D341Med (cell line): ENCODE data around the gene ARMC6.
"Not testable (repeated sequence)": the region's sequence is repeated elsewhere in the genome, so short reads cannot be mapped to it uniquely, and the experiment has no call there.

Source experiments
- DNase-seq: peaks from one replicate; pipeline ENCODE4 v3.0.0; 2012; ENCODE audit warnings: low spot score

The ARMC6 gene

GRCh38 chr19:19074196-19074882 lies 40.9 kb downstream of the ARMC6 start:
- DNase-seq = no peak

DNA sequence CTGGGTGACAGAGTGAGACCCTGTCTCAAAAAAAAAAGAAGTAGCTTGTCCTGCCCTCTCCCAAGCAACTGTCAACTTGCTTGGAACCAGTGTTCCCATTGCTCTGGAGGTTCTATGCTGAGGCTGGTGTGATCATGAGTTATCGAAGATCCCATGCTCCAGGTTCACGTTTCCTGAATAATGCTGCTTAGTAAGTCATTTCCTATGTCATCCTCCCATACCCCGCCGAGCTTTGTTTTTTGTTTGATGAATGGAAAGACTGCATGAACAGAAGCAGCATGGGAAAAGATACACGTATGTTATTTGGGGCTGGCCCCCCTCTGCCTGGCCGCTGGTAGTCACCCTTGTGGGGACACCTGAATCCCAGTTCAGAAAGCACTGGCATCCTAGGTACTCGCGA lies 41.7 kb downstream of the ARMC6 start:
- no peak for DNase-seq

DNA sequence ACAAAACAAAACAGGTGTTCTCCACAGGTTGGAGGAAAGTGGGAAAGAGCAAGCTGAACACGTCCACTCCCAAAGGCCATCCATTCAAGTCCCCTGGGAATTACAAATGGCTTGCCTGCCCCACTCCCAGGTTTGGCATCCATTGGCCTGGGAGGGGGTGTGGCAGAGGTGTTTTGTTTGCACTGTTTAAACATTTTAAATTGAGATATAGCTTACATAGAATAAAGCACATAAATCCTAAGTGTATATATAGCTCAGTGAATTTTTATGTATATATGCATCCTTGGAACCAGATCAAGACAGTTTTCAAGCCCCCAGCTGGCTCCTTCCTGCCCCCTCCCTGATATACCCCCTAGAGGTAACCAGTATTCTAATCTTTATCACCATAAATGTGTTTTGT lies 43.1 kb downstream of the ARMC6 start:
- no peak for DNase-seq

- DNase-seq = no peak
Measured at GRCh38 chr19:19077103-19077502, 43.7 kb downstream of the ARMC6 start.

DNA sequence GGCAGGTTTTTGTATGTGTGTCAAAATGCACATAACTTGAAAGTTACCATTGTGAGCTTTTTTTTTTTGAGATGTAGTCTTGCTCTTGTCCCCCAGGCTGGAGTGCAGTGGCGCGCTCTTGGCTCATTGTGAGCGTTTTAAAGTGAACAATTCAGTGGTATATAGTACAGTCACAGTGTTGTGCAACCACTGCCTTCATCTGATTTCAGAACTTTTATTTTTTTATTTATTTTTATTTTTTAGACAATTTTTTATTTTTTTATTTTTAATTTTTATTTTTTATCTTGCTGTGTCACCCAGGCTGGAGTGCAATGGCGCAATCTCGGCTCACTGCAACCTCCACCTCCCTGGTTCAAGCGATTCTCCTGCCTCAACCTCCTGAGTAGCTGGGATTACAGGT lies 45.4 kb downstream of the ARMC6 start:
- DNase-seq = no peak

GRCh38 chr19:19079571-19079970 lies 46.2 kb downstream of the ARMC6 start:
- no peak for DNase-seq

DNA sequence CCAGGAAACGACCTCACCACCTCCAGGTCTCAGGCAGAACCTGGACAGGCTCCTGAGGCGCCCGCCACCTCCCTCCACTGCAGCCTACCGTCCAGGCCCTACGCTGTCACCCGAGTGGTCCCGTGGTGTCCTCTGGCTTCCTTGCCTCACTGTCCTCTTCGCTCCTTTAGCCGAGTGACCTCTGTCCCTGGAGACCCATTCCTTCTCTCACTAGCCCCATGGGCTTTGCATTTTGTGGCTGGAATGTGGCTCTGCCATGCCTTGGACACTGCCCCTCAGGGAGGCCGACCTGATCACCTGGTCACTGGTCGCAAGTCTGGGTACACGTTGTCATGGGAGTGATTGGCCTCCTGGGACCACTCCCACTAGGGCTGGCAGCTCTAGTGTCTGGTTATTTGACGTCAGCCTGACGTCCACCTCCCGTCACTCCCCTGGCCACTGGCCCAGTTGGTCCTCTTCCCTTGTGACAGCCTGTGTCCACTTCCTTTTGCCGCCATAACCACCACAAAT lies 48.3 kb downstream of the ARMC6 start:
- no peak for DNase-seq

DNA sequence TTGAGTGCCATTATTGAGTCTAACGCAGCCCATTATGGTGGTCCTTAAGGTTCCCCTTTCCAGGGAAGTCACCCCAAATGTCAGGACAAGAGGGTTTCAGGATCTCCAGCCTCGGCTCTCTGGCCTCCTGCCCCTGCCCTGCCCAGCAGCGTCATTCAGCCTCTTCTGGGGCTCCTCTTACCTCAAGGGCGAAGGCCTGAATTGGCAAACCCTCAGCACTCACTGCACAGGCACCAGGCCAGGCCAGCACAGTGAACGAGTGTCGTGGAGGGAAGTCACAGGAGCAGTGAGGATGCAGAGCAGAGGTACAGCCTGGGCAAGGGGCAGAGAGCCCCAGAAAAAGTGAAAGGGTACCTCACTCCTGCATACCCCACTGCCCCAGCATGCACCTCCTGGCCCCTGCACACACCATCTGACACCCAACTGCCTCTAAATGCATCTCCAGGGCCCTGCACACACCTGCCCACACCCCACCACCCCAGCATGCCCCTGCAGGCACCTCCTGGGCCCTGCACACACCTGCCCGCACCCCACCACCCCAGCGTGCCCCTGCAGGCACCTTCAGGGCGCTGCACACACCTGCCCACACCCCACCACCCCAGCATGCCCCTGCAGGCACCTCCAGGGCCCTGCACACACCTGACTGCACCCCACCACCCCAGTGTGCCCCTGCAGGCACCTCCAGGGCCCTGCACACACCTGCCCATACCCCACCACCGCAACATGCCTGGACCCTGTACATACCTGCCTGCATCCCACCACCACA lies 50.2 kb downstream of the ARMC6 start:
- no peak for DNase-seq

DNA sequence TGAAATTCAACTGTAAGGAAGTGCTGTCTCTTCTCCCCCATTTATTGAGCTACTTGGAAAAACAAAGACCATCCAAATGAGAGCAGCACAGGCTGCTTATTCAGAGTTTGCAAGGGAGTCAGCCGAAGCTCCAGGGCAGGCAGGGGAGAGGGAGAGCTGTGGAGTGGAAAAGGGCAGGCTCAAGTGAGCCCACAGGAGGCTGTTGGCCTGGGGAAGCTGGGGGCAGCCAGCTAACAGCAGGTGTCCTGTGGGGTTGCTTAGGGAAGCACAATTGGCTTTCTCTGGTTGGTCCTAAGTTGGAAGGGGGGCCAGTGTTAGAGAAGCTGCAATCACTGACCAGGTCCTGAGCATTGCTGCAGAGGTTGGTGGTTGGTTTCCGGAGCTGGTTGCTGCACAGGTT lies 54.3 kb downstream of the ARMC6 start:
- DNase-seq = no peak

GRCh38 chr19:19094513-19094912 lies 61.1 kb downstream of the ARMC6 start:
- no peak for DNase-seq

DNA sequence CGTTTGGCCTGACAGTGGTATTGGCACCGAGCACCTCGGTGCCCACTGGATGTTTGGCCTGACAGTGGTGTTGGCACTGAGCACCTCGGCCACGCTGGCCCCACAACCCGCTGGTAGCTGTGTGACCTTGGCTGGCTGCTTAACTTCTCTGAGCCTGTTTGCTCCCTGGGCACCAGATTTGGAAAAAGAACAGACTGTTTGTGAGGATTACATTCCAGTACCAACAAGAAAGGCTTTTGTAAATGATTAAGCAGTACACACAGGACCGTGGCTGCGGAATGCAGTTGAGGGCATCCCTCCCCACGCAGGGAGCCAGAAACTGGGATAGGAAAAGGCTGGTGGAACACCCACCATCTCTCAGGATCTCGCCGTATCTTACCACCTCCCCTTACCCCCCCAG lies 62.3 kb downstream of the ARMC6 start:
- no peak for DNase-seq

DNA sequence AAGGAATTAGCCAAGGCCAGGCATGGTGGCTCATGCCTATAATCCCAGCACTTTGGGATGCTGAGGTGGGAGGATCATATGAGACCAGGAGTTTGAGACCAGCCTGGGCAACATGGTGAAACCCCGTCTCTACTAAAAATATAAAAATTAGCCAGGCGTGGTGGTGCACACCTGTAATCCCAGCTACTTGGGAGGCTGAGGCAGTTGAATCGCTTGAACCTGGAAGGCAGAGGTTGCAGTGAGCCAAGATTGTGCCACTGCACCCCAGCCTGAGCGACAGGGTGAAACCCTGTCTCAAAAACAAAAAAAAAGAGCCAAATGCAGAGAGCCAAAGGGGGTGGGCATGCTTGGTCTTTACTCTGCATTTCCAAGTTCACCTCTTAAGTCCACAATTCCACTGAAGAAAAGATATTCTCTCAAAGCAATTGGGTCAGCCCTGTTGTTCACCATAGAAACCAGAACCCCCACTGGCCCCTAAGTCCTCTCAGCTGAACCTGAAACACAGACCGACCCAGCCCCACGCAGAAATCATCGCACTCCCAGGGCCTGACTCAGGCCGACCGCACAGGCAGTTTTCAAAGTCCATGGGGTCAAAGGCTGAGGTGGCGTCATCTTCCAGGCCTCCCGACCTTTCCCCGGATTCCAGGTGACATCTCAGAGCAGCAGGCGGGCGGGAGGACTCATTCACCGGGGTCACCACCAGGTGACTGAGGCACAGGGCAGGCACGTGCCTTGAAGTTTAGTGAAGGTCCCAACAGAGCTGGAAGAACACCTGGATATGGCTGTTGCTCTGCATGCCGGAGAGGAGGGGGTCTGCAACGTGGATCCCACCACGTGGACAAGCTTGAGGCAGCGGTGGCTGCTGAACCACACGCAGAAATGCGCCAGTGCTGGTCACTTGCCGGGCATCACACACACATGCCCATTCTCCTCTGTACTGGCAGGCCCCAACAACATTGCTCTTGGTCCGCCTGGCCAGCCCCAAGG lies 63.5 kb downstream of the ARMC6 start:
- no peak for DNase-seq

- no peak for DNase-seq
Measured at GRCh38 chr19:19098084-19098702, 64.8 kb downstream of the ARMC6 start.

DNA sequence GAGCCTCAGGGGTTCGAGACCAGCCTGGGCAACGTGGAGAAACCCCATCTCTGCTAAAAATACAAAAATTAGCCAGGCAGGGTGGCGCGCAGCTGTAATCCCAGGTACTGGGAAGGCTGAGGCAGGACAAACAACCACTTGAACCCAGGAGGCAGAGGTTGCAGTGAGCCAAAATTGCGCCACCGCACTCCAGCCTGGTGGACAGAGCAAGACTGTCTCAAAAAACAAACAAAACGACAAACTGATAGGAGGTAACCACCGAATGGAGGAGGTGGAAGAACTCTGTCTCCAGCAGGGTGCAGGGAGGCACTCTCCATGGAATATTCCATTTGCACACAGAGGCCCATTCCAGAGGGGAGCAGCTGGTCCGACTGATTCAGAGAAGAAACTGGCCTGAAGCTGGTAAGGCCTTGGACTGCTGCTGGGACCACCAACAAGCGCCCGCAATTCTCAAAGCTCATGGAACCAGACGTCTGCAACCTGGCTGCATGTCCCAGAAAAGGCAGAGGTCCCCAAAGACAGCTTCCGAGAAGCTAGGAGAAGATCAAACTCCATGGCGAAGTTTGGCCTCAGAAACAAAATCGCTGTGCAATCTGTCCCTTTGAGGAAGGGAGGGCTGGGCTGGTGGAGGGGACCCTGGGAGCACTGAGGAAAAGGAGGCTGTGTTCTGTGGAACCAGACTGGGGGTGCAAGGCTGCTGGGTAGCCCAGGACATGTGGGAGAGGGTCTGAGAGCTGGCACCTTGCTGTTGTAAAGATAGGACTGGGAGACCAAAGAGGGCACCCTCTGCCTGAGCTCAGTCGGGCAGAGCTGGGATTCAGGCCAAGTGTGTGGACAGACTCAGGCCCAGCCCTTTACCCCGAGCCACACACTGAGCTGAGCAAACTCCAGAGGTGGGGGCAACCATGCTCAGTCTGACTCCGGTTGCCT lies 65.6 kb downstream of the ARMC6 start:
- DNase-seq = no peak

DNA sequence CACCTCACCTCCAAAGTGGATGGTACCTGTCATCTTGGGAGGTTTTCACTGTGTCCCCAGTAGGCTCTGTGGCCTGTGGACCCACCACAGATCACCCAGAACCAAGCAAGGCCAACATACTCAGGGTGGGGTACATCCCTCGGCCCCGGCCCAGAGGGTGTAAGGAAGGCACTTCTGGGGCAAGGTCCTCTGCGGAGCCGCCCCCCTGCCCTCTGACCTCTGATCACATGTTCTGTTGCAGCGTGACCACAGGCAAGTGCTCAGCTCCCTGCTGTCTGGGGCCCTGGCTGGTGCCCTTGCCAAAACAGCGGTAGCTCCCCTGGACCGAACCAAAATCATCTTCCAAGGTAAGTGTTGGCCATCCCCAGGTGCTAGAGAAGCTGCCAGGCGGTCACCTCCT lies 68.1 kb downstream of the ARMC6 start:
- no peak for DNase-seq

DNA sequence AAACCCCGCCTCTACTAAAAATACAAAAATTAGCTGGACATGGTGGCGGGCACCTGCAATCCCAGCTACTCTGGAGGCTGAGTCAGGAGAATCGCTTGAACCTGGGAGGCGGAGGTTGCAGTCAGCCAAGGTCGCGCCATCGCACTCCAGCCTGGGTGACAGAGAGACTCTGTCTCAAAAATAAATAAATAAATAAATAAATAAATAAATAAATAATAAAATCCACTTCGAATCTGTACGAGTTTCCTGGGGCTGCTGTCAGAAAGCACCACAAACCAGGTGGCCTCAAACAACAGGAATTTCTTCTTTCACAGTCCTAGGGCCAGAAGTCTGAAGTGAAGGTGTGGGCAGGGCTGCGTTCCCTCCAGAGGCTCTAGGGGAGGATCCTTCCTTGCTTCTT lies 69.2 kb downstream of the ARMC6 start:
- not testable (repeated sequence) for DNase-seq

- no peak for DNase-seq
Measured at GRCh38 chr19:19103167-19103566, 69.8 kb downstream of the ARMC6 start.

- no peak for DNase-seq
Measured at GRCh38 chr19:19105365-19106055, 72.1 kb downstream of the ARMC6 start.

DNA sequence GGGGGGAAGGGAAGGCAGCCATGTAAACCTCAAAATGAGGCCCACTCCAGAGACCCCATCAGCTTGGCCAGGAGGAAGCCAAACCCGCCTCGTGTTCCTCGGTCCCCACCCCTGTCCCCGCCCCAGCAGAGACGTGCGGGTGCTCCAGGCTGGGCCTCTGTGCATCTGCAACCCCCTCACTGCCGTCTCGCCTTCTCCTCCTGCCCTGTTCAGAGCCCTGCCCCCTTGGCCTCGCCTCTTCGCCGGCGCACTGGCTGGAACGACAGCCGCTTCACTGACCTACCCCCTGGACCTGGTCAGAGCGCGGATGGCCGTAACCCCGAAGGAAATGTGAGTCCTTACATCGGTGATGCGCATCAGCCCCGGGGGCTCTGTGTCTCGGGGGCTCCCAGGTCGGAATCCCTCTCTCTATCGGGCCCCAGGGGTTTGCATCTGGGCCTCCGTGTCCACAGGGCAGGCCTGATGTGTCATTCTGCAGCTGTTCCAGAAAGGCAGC lies 72.7 kb downstream of the ARMC6 start:
- DNase-seq = no peak

DNA sequence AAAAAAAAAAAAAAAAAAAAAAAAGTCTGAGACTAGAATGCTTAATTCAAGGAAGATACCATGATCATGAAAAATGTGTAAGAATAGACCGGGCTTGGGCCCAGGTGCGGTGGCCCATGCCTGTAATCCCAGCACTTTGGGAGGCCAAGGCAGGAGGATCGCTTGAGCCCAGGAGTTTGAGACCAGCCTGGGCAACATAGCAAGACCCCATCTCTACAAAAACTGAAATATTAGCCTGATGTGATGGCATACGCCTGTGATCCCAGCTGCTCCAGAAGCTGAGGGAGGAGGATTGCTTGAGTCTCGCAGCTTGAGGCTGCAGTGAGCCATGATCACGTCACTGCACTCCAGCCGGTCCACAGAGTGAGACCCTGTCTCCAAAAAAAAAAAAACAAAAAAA lies 73.5 kb downstream of the ARMC6 start:
- not testable (repeated sequence) for DNase-seq
